ENCODE data around the gene MTARC2.
"Not testable (repeated sequence)": the region's sequence is repeated elsewhere in the genome, so short reads cannot be mapped to it uniquely, and the experiment has no call there.

Gene MTARC2

DNA sequence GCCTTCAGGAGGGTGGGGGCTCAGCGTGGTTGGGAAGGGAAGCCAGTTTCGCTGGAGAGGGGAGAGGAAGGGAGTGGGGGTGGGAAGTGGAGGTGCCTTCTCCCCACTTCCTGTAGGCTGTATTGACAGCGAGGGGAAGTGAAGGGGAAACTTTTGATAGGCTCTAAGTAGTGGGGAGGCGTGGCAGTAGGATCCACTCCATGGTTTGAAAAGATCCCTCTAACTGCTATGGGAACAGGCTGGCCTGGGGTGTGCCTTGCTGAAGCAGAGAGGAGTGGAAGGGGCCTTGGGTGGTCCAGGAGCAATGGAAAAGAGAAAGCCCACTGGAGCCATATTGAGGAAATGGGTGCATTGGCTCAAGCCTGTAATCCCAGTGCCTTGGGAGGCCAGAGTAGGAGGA, 37.8 kb upstream of the MTARC2 start:
- Histone ChIP-seq H3K4me1 (ENCODE audit: insufficient read depth, low read length, severe bottlenecking) (no peaks in the 10 kb centered on the region), H3K79me2 (ENCODE audit: insufficient read depth, low read length) (no peaks in the 10 kb centered on the region), H3K4me2 (ENCODE audit: low read length) (no peak overlapping the region), H3K9ac (ENCODE audit: low read length) (no peak overlapping the region), H2AFZ (ENCODE audit: low read length) (no peak overlapping the region), H3K9me3 (ENCODE audit: low read length) (no peaks in the 10 kb centered on the region), H3K27me3 (ENCODE audit: insufficient read depth, low read length) (no peaks in the 10 kb centered on the region), H3K9me2 (ENCODE audit: low read depth, low read length) (no peaks in the 10 kb centered on the region), H4K20me1 (ENCODE audit: insufficient read depth, low read length) (no peaks in the 10 kb centered on the region), H3K4me3 (ENCODE audit: low read depth, low read length, poor library complexity, severe bottlenecking) (no peak overlapping the region), H3K36me3 (ENCODE audit: insufficient read depth, low read length) (no peaks in the 10 kb centered on the region), H3F3A (ENCODE audit: insufficient read depth, low read length) (no peaks in the 10 kb centered on the region), H3K27ac (ENCODE audit: low read depth, low read length, poor library complexity, severe bottlenecking) (no peak overlapping the region)
- TF ChIP-seq, protein P1, sequence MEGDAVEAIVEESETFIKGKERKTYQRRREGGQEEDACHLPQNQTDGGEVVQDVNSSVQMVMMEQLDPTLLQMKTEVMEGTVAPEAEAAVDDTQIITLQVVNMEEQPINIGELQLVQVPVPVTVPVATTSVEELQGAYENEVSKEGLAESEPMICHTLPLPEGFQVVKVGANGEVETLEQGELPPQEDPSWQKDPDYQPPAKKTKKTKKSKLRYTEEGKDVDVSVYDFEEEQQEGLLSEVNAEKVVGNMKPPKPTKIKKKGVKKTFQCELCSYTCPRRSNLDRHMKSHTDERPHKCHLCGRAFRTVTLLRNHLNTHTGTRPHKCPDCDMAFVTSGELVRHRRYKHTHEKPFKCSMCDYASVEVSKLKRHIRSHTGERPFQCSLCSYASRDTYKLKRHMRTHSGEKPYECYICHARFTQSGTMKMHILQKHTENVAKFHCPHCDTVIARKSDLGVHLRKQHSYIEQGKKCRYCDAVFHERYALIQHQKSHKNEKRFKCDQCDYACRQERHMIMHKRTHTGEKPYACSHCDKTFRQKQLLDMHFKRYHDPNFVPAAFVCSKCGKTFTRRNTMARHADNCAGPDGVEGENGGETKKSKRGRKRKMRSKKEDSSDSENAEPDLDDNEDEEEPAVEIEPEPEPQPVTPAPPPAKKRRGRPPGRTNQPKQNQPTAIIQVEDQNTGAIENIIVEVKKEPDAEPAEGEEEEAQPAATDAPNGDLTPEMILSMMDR (IDR thresholded peaks at IDR 0.05; ENCODE audit: low read length): no peak
- no peak for TF ChIP-seq EZH2 (IDR thresholded peaks at IDR 0.05; ENCODE audit: borderline replicate concordance, low read length)

DNA sequence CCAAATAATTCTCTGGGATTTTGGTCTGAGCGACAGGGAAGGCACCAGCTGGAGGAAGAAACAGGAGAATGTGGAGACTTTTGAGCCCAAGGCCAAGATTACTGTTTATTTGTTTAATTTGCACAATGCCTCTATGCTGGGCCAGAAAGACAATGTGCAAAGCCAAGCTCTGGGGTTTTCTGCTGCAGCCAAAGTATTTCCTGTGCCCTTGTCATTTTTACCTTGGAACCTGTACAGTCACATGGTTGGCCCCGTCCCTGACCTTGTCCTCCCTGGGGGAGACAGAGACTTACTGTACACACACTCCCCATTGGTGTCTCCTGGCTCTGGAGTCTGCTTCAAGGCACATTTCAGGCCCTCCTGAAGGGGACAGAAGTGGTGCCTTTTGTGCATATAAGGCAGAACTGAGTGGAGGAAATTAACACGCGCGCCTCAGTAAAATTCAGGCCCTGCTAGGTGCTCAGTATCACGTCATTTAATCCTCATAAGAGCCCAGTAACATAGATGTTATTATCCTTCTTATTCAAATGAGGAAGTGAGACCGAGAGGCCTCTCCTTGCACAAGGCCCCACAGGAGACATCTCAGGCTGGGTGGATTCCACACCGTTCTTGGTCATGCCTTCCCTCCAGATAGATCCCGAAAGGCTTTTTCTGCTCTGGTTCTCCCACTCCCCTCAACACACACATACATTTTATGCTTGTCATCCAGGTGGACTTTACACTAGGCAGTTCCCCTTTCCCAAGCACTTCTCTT, 36.9 kb upstream of the MTARC2 start:
- no peaks in the 10 kb centered on the region for H3K36me3 ChIP-seq (ENCODE audit: insufficient read depth, low read length)
- H3K4me2 ChIP-seq (ENCODE audit: low read length): no peak overlapping the region
- no peaks in the 10 kb centered on the region for H4K20me1 ChIP-seq (ENCODE audit: insufficient read depth, low read length)
- H2AFZ ChIP-seq (ENCODE audit: low read length): no peak overlapping the region
- H3K27ac ChIP-seq (ENCODE audit: low read depth, low read length, poor library complexity, severe bottlenecking): no peak overlapping the region
- H3F3A ChIP-seq (ENCODE audit: insufficient read depth, low read length): no peaks in the 10 kb centered on the region
- H3K79me2 ChIP-seq (ENCODE audit: insufficient read depth, low read length): no peaks in the 10 kb centered on the region
- no peaks in the 10 kb centered on the region for H3K4me1 ChIP-seq (ENCODE audit: insufficient read depth, low read length, severe bottlenecking)
- no peaks in the 10 kb centered on the region for H3K27me3 ChIP-seq (ENCODE audit: insufficient read depth, low read length)
- no peak overlapping the region for H3K4me3 ChIP-seq (ENCODE audit: low read depth, low read length, poor library complexity, severe bottlenecking)
- TF ChIP-seq, protein P1 (IDR thresholded peaks at IDR 0.05; ENCODE audit: low read length): no peak
- TF ChIP-seq EZH2 (IDR thresholded peaks at IDR 0.05; ENCODE audit: borderline replicate concordance, low read length): no peak
- H3K9me3 ChIP-seq (ENCODE audit: low read length): no peaks in the 10 kb centered on the region
- H3K9ac ChIP-seq (ENCODE audit: low read length): no peak overlapping the region
- H3K9me2 ChIP-seq (ENCODE audit: low read depth, low read length): no peaks in the 10 kb centered on the region

DNA sequence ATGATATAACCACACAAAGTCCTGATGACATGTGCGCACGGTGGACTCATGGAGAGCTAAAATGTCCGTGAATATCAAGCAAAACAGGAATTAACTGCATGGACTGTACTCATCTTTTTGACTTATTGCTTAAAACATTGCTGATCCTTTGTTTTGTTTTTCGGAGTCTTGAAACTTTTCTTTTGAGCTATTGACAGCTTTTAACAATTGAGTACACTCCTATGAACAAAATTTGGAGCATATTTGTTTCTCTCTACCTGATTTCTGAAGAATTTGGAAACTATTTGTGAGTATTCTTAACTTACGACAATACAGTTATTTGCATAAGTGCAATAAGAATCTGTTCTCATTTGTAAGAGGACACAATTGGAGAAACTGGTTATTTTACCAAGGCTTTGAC, 32.1 kb upstream of the MTARC2 start:
- not testable (repeated sequence) for H3K9me2 ChIP-seq (ENCODE audit: low read depth, low read length); H3K36me3 ChIP-seq (ENCODE audit: insufficient read depth, low read length); H3F3A ChIP-seq (ENCODE audit: insufficient read depth, low read length); H3K4me3 ChIP-seq (ENCODE audit: low read depth, low read length, poor library complexity, severe bottlenecking); H3K27ac ChIP-seq (ENCODE audit: low read depth, low read length, poor library complexity, severe bottlenecking); H4K20me1 ChIP-seq (ENCODE audit: insufficient read depth, low read length); H3K79me2 ChIP-seq (ENCODE audit: insufficient read depth, low read length); H3K4me1 ChIP-seq (ENCODE audit: insufficient read depth, low read length, severe bottlenecking); H2AFZ ChIP-seq (ENCODE audit: low read length); H3K27me3 ChIP-seq (ENCODE audit: insufficient read depth, low read length); H3K4me2 ChIP-seq (ENCODE audit: low read length); H3K9ac ChIP-seq (ENCODE audit: low read length); H3K9me3 ChIP-seq (ENCODE audit: low read length)
